SW480 (cell line): ENCODE data around the gene MRPL42.

ENCODE experiments used
- DNase-seq: peaks from one replicate; pipeline ENCODE4 v3.0.0-alpha.2; 2016; ENCODE audit warnings: low spot score

Gene MRPL42

GRCh38 chr12:93500201-93500600 lies 32.9 kb downstream of the MRPL42 start:
- no peak for DNase-seq

- no peak for DNase-seq
Measured at GRCh38 chr12:93500667-93501066, 33.4 kb downstream of the MRPL42 start.

GRCh38 chr12:93502802-93503623 lies 35.7 kb downstream of the MRPL42 start:
- DNase-seq = peak; percentile 20

GRCh38 chr12:93507165-93507564 lies 39.9 kb downstream of the MRPL42 start:
- no peak for DNase-seq

GRCh38 chr12:93509506-93509905 lies 42.2 kb downstream of the MRPL42 start:
- no peak for DNase-seq

- no peak for DNase-seq
Measured at GRCh38 chr12:93514853-93515252, 47.5 kb downstream of the MRPL42 start.

GRCh38 chr12:93518725-93519124 lies 51.4 kb downstream of the MRPL42 start:
- no peak for DNase-seq

GRCh38 chr12:93519859-93520258 lies 52.5 kb downstream of the MRPL42 start:
- no peak for DNase-seq

GRCh38 chr12:93520454-93520853 lies 53.1 kb downstream of the MRPL42 start:
- no peak for DNase-seq

- no peak for DNase-seq
Measured at GRCh38 chr12:93521225-93522080, 54.1 kb downstream of the MRPL42 start.

- DNase-seq = no peak
Measured at GRCh38 chr12:93524386-93525133, 57.2 kb downstream of the MRPL42 start.

GRCh38 chr12:93526786-93527428 lies 59.6 kb downstream of the MRPL42 start:
- peak; percentile 69 for DNase-seq

GRCh38 chr12:93530358-93530757 lies 63.0 kb downstream of the MRPL42 start:
- DNase-seq = no peak

- no peak for DNase-seq
Measured at GRCh38 chr12:93533310-93533709, 66.0 kb downstream of the MRPL42 start.

GRCh38 chr12:93536111-93536765 lies 68.9 kb downstream of the MRPL42 start:
- DNase-seq = no peak

- DNase-seq = no peak
Measured at GRCh38 chr12:93536766-93537488, 69.6 kb downstream of the MRPL42 start.

- no peak for DNase-seq
Measured at GRCh38 chr12:93537769-93538168, 70.5 kb downstream of the MRPL42 start.

- DNase-seq = no peak
Measured at GRCh38 chr12:93539821-93540220, 72.5 kb downstream of the MRPL42 start.

- no peak for DNase-seq
Measured at GRCh38 chr12:93540466-93540865, 73.2 kb downstream of the MRPL42 start.

- no peak for DNase-seq
Measured at GRCh38 chr12:93541578-93542225, 74.4 kb downstream of the MRPL42 start.
